ENCODE results near the gene ZNF860. TPM values are rescaled to one million over a fixed set of nuclear protein-coding genes. Genes with fewer than 3 reads are reported as not detected.

ZNF860 gene
- total and polyA plus RNA-seq, 12 donors, result 0.06 to 0.28 (median 0.20) TPM; not detected in 2

- intact Hi-C loops (cut with DNase I), result no loop called here
- DNase-seq, result no peak
- WGBS, 2 donors, result 78 to 80% methylated on average over 3 of the region's 3 CpGs
- no peak for ATAC-seq
- Histone ChIP-seq H3K27ac (no peak overlapping the region), H3K9me3 (peaks cover 0 to under 1% (median 0%) of the 10 kb centered on the region in 11 donors), H3K4me1 (no peaks in the 10 kb centered on the region), H3K27me3 (no peaks in the 10 kb centered on the region), H3K36me3 (no peaks in the 10 kb centered on the region), H3K4me3 (no peak overlapping the region)
- TF ChIP-seq CTCF (IDR thresholded peaks at IDR 0.05), result no peak
Measured at GRCh38 chr3:32000877-32001276, 19.3 kb downstream of the ZNF860 start.

GRCh38 chr3:32002561-32003368, 21.2 kb downstream of the ZNF860 start:
- WGBS, 2 donors, result 59 to 62% methylated on average over 6 of the region's 6 CpGs
- Histone ChIP-seq H3K27ac (no peak overlapping the region), H3K4me1 (no peaks in the 10 kb centered on the region), H3K27me3 (peaks cover 0 to 6% (median 0%) of the 10 kb centered on the region in 7 donors), H3K9me3 (no peaks in the 10 kb centered on the region), H3K36me3 (no peaks in the 10 kb centered on the region), H3K4me3 (no peak overlapping the region)
- intact Hi-C loops (cut with DNase I), result no loop called here
- peak in 1 of 8 donors; percentile 34 for ATAC-seq
- TF ChIP-seq CTCF (IDR thresholded peaks at IDR 0.05), result no peak
- DNase-seq, result no peak

GRCh38 chr3:32003380-32003779, 21.8 kb downstream of the ZNF860 start:
- Histone ChIP-seq H3K27ac (no peak overlapping the region), H3K36me3 (no peaks in the 10 kb centered on the region), H3K27me3 (peaks cover 0 to 10% (median 0%) of the 10 kb centered on the region in 7 donors), H3K4me1 (no peaks in the 10 kb centered on the region), H3K4me3 (no peak overlapping the region), H3K9me3 (no peaks in the 10 kb centered on the region)
- no peak for DNase-seq
- no peak for TF ChIP-seq CTCF (IDR thresholded peaks at IDR 0.05)
- peak in 1 of 8 donors; percentile 14 for ATAC-seq
- intact Hi-C loops (cut with DNase I), result no loop called here
- WGBS, 2 donors, result 94 to 96% methylated on average over 3 of the region's 3 CpGs

- WGBS, 2 donors, result 86 to 88% methylated on average over 5 of the region's 5 CpGs
- no peaks in the 10 kb centered on the region for H3K36me3 ChIP-seq
- H3K4me3 ChIP-seq, result no peak overlapping the region
- no peak for DNase-seq
- no peaks in the 10 kb centered on the region for H3K9me3 ChIP-seq
- intact Hi-C loops (cut with DNase I), result no loop called here
- no peaks in the 10 kb centered on the region for H3K4me1 ChIP-seq
- no peak for ATAC-seq
- H3K27me3 ChIP-seq, result peaks cover 0 to 10% (median 0%) of the 10 kb centered on the region in 7 donors
- no peak for TF ChIP-seq CTCF (IDR thresholded peaks at IDR 0.05)
- no peak overlapping the region for H3K27ac ChIP-seq
Measured at GRCh38 chr3:32004113-32004765, 22.7 kb downstream of the ZNF860 start.
